Hematopoietic multipotent progenitor cell (in vitro differentiated cells): ENCODE measurements around the gene MRPS9. TPM values are rescaled to one million over a fixed set of nuclear protein-coding genes. Genes with fewer than 3 reads are reported as not detected.

Experiments used
- DNase-seq, 3 donors: peaks; one replicate each; pipeline ENCODE4 v3.0.0-alpha.2; 2011 to 2015; ENCODE audit warnings: low read depth in 2 of 3, low spot score in 2 of 3
- total RNA-seq: library from RNA; depleted of rRNA; stranded (reverse); fragments of >200 nt; gene quantifications from one replicate; pipeline ENCODE4 v1.2.3, GENCODE V29; 2012

The MRPS9 gene
- total RNA-seq = 8.6 TPM

- DNase-seq = peak; percentile 90 to 98 (median 98)
These were observed at the start of gene MRPS9 for GRCh38 chr2:105037572-105038382. Gene MRPS9 (plus strand): TSS chr2:105038069. CDS start chr2:105038093, 24 bp downstream.

GRCh38 chr2:105005181-105005951, 32.5 kb upstream of the MRPS9 start:
- DNase-seq = no peak

GRCh38 chr2:105007367-105007766, 30.5 kb upstream of the MRPS9 start:
- DNase-seq = no peak

GRCh38 chr2:105032476-105032875, 5.4 kb upstream of the MRPS9 start:
- no peak for DNase-seq

- DNase-seq = no peak
These were observed 3.7 kb upstream of the MRPS9 start for GRCh38 chr2:105034170-105034569.

GRCh38 chr2:105038383-105039061, 653 bp downstream of the MRPS9 start:
- peak in 1 of 3 donors; percentile 4 for DNase-seq

GRCh38 chr2:105039559-105039958, 1.7 kb downstream of the MRPS9 start:
- DNase-seq = no peak

GRCh38 chr2:105042189-105042588, 4.3 kb downstream of the MRPS9 start:
- no peak for DNase-seq

- DNase-seq = no peak
These were observed 14.9 kb downstream of the MRPS9 start for GRCh38 chr2:105052773-105053172.

GRCh38 chr2:105055613-105056012, 17.7 kb downstream of the MRPS9 start:
- no peak for DNase-seq

- DNase-seq = no peak
These were observed 18.4 kb downstream of the MRPS9 start for GRCh38 chr2:105056245-105056644.

GRCh38 chr2:105057005-105057404, 19.1 kb downstream of the MRPS9 start:
- no peak for DNase-seq

- DNase-seq = no peak
These were observed 23.7 kb downstream of the MRPS9 start for GRCh38 chr2:105061560-105061959.

- no peak for DNase-seq
These were observed 24.3 kb downstream of the MRPS9 start for GRCh38 chr2:105062158-105062557.

- DNase-seq = no peak
These were observed 30.5 kb downstream of the MRPS9 start for GRCh38 chr2:105068387-105068786.

- DNase-seq = no peak
These were observed 31.0 kb downstream of the MRPS9 start for GRCh38 chr2:105068875-105069274.

GRCh38 chr2:105070010-105070865, 32.4 kb downstream of the MRPS9 start:
- DNase-seq = no peak

GRCh38 chr2:105071379-105071778, 33.5 kb downstream of the MRPS9 start:
- no peak for DNase-seq

GRCh38 chr2:105072039-105072438, 34.2 kb downstream of the MRPS9 start:
- DNase-seq = no peak

GRCh38 chr2:105073591-105073990, 35.7 kb downstream of the MRPS9 start:
- no peak for DNase-seq
